Activated T-cell treated with anti-CD3 and anti-CD28 coated beads, Interleukin-2, amount 50 U/mL, for 4 hours (primary cell): ENCODE results near the gene HRK. TPM values are rescaled to one million over a fixed set of nuclear protein-coding genes. Genes with fewer than 3 reads are reported as not detected.
"Not testable (repeated sequence)": the region's sequence is repeated elsewhere in the genome, so short reads cannot be mapped to it uniquely, and the experiment has no call there.

ENCODE experiments used
- ATAC-seq, 2 donors: fragments of 200-7000 bp; cut with Tn5 transposase; one replicate each; pipeline ENCODE4 v1.10.0; 2021
- DNase-seq: peaks from one replicate; pipeline ENCODE4 v3.0.0-alpha.2; 2020
- H3K27me3 Mint-ChIP-seq: one replicate; pipeline ENCODE4 v1.8.0; 2021; ENCODE audit warnings: low read depth, mixed read lengths
- H3K36me3 Mint-ChIP-seq: one replicate; pipeline ENCODE4 v1.8.0; 2022; ENCODE audit warnings: mixed read lengths; ENCODE audit not compliant: insufficient read depth
- H3K4me1 Mint-ChIP-seq: one replicate; pipeline ENCODE4 v1.8.0; 2021; ENCODE audit warnings: low read depth, mixed read lengths
- H3K4me3 Mint-ChIP-seq: one replicate; pipeline ENCODE4 v1.8.0; 2021; ENCODE audit warnings: mild to moderate bottlenecking, moderate library complexity, mixed read lengths
- H3K9me3 Mint-ChIP-seq: one replicate; pipeline ENCODE4 v1.8.0; 2021; ENCODE audit warnings: mixed read lengths
- total RNA-seq, 3 donors: library from RNA; stranded (reverse); gene quantifications; one replicate each; pipeline ENCODE4 v1.2.1, GENCODE V29; 2021

Gene HRK
- total RNA-seq, 3 donors from 2014 or later, result not detected

DNA sequence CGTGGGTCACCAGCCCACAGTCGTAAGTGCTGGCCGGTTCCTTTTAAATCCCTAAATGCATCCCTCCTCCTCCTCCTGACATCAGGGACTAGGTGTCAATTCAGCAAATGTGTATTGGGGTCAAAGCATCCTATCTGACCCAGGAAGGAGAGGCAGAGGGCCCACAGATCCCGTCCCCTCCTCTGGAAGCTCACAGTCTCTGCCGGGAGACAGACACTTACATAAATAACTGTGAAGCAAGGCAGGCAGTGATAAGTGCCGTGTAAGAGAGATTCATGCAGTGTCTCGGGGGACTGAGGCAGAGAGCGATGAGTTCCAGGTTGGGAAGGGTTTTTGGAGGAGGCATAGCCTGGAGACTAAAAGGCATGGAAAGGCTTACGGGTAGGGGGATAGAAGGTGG, 44.1 kb downstream of the HRK start:
- Mint-ChIP-seq H3K4me1 (no peaks in the 10 kb centered on the region), H3K9me3 (peaks cover 3% of the 10 kb centered on the region), H3K4me3 (no peak overlapping the region), H3K36me3 (peaks cover 13% of the 10 kb centered on the region), H3K27me3 (no peaks in the 10 kb centered on the region)
- no peak for ATAC-seq
- DNase-seq, result no peak

DNA sequence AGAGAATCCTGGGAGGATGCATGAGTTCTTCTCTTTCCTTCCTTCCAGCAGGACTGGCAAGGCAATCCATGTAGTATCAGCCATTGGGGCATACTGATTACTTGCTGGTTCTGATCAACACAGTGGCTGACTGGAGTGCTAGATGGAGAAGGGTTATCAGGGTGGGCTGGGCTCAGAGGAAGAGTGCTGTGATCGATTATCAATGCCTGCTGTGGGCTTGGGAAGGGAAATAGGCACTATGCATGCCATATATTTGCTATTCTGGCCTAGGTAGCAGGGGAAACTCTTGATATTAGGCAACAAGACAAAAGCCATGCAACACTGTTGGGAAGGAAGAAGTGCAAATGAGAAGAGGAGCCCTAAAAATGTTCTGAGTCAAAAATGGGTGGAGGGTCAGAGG, 45.8 kb downstream of the HRK start:
- DNase-seq (no peak), ATAC-seq (no peak)
- Mint-ChIP-seq H3K27me3 (no peaks in the 10 kb centered on the region), H3K36me3 (peaks cover 13% of the 10 kb centered on the region), H3K4me3 (no peak overlapping the region), H3K9me3 (peaks cover 3% of the 10 kb centered on the region), H3K4me1 (no peaks in the 10 kb centered on the region)

DNA sequence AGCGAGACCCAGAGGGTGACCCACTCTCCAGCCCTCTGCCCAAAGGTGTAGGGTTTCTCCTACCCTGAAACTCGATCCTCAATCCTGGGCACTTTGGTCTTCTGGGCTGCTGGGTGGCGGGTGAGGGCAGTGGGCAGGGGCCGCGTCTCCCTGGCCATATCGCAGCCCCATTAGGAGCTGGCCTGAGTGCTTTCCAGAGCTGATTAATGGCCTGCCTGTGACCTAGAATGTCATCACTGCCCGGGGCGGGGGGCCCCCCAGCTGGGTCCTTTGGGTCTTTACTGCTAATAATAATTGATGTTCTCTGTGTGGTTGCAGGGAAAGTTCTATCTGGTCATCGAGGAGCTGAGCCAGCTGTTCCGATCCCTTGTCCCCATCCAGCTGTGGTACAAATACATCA, 47.8 kb downstream of the HRK start:
- H3K9me3 Mint-ChIP-seq, result peaks cover 3% of the 10 kb centered on the region
- H3K36me3 Mint-ChIP-seq, result peaks cover 12% of the 10 kb centered on the region
- ATAC-seq (no peak), DNase-seq (no peak)
- no peak overlapping the region for H3K4me3 Mint-ChIP-seq
- no peaks in the 10 kb centered on the region for H3K4me1 Mint-ChIP-seq
- no peaks in the 10 kb centered on the region for H3K27me3 Mint-ChIP-seq

DNA sequence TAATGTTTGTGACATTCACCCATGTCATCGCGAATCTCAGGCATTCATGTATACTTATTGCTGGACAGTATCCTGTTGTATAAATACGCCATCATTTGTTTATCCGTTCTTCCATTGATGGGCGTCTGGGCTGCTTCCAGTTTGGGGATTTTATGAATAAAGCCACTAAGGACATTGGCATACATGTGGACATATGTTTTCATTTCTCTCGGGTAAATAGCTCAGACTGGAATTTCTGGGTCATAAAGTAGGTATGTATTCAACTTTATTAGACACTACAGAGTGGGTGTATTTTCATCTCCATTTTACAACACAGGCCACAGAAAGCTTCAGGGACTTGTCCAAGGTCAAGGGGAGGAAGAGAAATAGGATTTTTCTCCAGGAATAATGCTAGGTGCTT, 48.9 kb downstream of the HRK start:
- Mint-ChIP-seq H3K9me3 (no peaks in the 10 kb centered on the region), H3K4me3 (no peak overlapping the region), H3K27me3 (no peaks in the 10 kb centered on the region), H3K4me1 (no peaks in the 10 kb centered on the region), H3K36me3 (peaks cover 10% of the 10 kb centered on the region)
- DNase-seq (no peak), ATAC-seq (no peak)

DNA sequence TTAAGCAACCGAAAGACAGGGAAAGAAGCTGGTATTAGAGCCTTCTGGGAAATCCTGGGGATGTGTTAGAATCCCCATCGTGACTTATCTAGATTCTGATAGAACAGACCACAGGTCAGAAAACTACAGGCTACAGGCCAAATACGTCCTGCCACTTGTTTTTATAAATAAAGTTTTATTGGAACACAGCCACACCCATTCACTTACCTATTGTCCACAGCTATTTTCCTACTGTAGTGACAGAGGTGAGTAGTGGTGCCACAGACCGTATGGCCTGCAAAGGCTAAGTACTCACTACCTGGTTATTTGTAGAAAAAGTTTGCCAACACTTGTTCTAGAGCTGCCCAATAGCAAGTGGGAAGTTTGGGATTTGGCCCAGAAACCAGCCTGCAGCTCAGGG, 53.8 kb downstream of the HRK start:
- no peaks in the 10 kb centered on the region for H3K27me3 Mint-ChIP-seq
- H3K4me1 Mint-ChIP-seq, result no peaks in the 10 kb centered on the region
- ATAC-seq (no peak), DNase-seq (no peak)
- H3K9me3 Mint-ChIP-seq, result no peaks in the 10 kb centered on the region
- H3K4me3 Mint-ChIP-seq, result no peak overlapping the region
- peaks cover under 1% of the 10 kb centered on the region for H3K36me3 Mint-ChIP-seq

DNA sequence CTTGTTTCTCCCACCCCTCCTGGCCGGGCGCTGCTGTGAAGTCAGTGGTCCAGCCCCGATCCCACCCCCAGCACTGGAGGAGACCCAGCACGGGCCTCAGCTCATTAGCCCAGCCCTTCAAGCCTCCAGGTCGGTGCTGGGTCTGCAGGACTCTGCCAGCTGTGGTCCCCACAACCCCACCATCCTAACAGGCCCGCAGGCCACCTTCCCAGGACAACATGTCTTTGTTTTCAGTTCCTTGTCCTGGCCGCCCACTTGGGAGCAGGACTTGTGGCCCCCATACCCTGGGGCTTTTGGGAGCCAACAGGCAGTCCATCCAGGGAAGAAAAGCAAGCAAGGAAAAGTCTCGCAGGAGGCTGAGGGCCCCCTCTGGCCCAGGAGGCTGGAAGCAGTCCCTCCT, 60.0 kb downstream of the HRK start:
- peaks cover 1% of the 10 kb centered on the region for H3K36me3 Mint-ChIP-seq
- no peaks in the 10 kb centered on the region for H3K9me3 Mint-ChIP-seq
- peaks cover 21% of the 10 kb centered on the region for H3K4me1 Mint-ChIP-seq
- no peaks in the 10 kb centered on the region for H3K27me3 Mint-ChIP-seq
- ATAC-seq, result no peak
- DNase-seq, result no peak
- no peak overlapping the region for H3K4me3 Mint-ChIP-seq

DNA sequence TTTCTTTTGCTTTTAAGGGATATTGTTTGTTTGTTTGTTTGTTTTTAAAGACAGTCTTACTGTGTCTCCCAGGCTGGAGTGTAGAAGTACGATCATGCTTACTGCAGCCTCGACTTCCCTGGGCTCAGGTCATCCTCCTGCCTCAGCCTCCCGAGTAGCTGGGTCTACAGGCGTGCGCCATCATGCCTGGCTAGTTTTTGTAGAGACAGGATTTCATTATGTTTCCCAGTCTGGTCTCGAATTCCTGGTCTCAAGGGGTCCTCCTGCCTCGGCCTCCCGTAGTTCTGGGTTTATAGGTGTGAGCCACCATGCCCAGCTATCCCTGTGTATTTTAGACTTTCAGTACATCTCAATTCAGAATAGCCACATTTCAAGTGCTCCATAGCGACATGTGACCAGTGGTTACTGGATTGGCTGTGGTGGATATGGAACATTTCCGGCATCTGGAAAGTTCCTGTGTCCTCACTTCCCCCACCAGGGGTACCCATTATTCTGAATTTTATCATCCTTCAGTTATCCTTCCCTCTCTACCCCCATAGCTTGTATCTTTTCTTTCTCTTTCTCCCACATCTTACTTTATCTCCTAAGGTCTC, 61.1 kb downstream of the HRK start:
- H3K27me3 Mint-ChIP-seq, result no peaks in the 10 kb centered on the region
- peaks cover 1% of the 10 kb centered on the region for H3K36me3 Mint-ChIP-seq
- H3K4me1 Mint-ChIP-seq, result peaks cover 21% of the 10 kb centered on the region
- ATAC-seq (no peak), DNase-seq (no peak)
- peak overlapping the region; percentile 48 for H3K4me3 Mint-ChIP-seq
- no peaks in the 10 kb centered on the region for H3K9me3 Mint-ChIP-seq

DNA sequence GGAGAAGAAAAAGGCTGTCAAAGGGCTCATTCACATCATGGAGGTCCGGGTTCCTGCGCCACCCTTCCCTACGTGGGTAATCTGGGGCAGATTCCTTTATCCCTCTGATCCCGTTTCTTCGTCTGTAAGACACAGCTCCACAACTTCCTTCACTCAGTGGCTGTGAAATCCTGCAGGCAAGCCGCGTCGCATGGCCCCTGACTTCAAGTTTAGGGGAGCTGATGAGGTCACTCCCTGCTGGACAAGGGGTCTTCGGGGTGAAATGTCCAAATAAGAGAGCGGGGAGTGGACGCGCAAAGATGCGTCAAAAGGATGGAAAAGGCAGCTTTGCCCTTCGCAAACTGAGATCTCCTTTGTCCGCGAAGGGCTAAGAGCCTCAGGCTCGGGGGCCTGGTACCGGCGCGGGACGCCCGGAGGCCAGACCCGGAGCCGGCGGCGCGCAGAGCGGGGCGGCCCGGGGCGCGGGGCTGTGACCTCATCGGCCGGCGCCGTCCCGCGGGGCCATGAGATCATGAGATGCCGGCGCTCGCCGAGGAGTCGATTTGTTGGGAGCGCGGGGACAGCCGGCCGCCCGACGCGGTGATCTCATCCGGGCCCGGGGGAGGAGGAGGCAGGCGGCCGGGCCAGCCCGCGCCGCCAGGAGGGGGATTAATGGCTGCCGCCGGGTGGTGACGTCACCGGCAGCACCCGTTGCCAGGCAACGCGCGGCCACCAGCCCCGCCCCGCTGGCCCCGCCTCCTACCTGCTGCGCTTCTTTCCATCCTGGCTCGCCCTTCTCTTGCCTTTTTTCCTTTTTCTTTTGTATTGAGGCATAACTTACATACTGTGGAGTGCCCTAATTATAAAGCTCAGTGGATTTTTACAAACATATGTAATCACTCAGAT, 62.1 kb downstream of the HRK start:
- peaks cover 1% of the 10 kb centered on the region for H3K36me3 Mint-ChIP-seq
- DNase-seq (peak; percentile 92), ATAC-seq (peak; percentile 96 to 97)
- H3K9me3 Mint-ChIP-seq, result no peaks in the 10 kb centered on the region
- H3K4me3 Mint-ChIP-seq, result peak overlapping the region; percentile 87
- H3K4me1 Mint-ChIP-seq, result peaks cover 21% of the 10 kb centered on the region
- H3K27me3 Mint-ChIP-seq, result no peaks in the 10 kb centered on the region

DNA sequence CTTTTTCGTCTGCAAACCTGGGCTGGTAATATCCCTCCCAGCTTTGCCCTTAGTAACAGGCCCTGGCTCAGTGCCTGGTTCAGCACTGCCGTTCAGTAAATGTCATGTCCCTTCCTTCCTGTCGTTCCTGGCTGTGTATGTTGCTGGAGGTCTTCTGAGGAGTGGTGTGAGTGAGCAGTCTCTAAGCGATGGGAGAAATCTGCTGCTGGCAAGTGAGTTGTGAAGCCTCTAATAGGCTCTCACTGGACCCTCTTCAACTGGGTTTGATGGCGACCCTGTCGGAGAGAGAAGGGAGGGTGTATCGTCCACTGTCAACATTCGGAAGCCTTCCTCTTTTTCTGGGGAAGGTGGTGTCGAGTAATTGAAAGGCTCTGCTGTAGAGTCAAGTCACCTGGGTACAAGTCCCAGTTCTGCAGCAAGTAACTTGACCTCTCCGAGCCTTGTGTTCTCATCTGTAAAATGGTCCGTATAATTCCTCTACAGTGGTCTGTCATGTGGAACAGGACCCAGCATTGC, 62.8 kb downstream of the HRK start:
- Mint-ChIP-seq H3K36me3 (peaks cover 1% of the 10 kb centered on the region), H3K9me3 (no peaks in the 10 kb centered on the region), H3K27me3 (no peaks in the 10 kb centered on the region), H3K4me1 (peaks cover 21% of the 10 kb centered on the region), H3K4me3 (peak overlapping the region; percentile 87)
- ATAC-seq (no peak), DNase-seq (peak; percentile 5)

DNA sequence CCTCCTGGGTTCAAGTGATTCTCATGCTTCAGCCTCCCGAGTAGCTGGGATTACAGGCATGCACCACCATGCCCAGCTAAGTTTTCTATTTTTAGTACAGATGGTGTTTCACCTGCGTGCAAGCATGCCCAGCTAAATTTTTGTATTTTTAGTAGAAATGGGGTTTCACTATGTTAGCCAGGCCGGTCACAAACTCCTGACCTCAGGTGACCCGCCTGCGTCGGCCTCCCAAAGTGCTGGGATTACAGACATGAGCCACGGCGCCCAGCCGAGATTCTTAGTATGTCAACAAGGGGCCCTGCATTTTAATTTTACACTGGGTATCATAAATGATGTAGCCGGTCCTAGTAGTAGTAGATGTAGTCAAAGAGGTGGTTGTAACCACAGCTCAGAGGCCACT, 66.5 kb downstream of the HRK start:
- not testable (repeated sequence) for H3K27me3 Mint-ChIP-seq, DNase-seq, H3K9me3 Mint-ChIP-seq, ATAC-seq, H3K4me3 Mint-ChIP-seq, H3K36me3 Mint-ChIP-seq
- H3K4me1 Mint-ChIP-seq, result peaks cover 13% of the 10 kb centered on the region

DNA sequence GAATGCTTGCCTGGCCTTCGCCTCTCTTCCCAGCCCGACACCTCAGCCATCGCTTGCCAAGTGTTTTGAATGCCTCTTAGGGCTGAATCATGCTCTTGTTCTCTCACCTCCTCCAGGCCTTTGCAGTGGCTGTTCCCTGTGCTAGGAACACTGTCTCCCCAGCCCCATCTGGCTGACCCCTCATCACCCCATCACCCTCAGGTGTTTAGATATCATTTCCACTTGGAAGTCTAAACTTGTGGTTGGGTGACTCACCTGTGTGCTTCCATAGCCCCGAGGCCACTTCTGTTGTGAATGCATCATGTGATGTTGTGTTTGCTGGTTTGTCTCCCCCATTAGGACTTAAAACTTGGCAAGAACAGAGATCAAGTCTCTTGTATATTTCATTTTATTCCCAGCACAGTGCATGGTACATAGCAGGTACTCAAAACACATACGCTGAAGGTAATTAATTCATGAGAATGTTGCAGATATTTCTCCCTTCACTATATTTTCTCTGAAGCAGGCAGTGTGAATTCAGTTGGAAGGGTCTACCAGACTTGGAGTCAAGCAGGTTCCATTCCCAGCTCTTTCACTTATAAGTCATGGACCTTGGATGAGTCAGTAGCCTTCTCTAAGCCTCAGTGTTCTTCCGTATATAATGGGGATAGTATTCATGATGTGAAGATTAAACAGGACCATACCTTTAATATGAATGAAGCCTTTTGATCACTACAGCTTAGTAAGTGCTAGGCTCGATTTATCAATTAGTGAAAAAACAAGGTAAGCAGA, 67.8 kb downstream of the HRK start:
- no peaks in the 10 kb centered on the region for H3K27me3 Mint-ChIP-seq
- H3K4me1 Mint-ChIP-seq, result peaks cover 8% of the 10 kb centered on the region
- no peak overlapping the region for H3K4me3 Mint-ChIP-seq
- H3K9me3 Mint-ChIP-seq, result no peaks in the 10 kb centered on the region
- H3K36me3 Mint-ChIP-seq, result no peaks in the 10 kb centered on the region
- DNase-seq (no peak), ATAC-seq (no peak)

DNA sequence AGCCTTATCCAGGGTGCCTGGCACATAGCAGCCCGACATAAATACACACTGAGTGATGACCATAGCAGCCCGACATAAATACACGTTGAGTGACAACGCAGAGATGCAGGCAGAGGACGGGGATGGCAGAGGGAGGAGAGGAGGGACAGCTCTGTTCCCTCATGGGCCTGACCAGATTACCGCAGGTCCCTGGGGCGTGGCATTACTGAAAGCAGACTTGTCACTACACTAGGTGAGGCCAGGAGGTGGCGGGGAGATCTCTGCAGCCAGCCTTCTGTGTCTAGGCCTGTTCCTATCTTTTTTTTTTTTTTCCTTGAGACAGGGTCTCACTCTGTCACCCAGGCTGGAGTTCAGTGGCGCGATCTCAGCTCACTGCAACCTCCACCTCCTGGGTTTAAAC, 69.0 kb downstream of the HRK start:
- Mint-ChIP-seq H3K27me3 (no peaks in the 10 kb centered on the region), H3K36me3 (no peaks in the 10 kb centered on the region), H3K9me3 (no peaks in the 10 kb centered on the region), H3K4me3 (no peak overlapping the region), H3K4me1 (no peaks in the 10 kb centered on the region)
- DNase-seq (no peak), ATAC-seq (no peak)

DNA sequence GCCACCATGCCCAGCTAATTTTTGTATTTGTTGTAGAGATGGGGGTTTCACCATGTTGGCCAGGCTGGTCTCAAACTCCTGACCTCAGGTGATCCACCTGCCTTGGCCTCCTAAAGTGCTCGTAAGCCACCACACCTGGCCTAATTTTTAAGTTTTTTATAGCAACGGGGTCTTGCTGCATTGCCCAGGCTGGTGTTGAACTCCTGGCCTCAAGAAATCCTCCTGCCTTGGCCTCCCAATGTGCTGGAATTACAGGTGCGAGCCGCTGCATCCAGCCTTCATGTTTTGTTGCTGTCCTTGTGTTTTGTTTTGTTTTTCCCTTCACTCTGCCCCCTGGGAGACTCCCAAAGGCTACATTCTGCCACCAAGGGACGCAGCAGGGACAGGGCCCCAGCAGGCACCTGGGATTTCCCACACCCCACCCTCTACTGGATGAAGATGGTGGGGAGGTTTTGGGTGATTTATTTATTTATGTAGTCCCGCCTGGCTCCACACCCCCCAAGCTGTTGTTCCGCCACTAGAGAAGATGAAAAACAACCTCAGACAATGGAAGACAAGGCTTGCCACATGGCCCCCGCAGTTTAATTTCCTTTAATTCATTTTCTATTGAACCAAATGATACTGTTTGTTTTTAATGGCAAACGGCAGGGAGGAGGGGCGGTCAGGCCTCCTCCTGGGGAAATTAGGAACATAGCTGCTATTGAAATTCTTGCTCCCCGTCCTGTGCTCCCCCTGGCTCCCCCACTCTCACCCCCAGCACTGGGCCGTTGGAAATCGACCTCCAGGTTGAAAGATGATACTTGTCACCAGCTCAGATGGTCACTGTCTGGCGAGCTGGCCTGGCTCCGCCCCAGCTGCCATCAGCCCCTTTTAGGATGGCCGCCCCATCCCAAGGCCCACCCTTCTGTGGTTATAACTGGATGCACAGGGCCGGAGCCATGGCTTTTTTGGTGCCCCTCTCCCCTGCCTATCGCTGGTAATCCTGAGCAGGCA, 72.8 kb downstream of the HRK start:
- H3K9me3 Mint-ChIP-seq, result no peaks in the 10 kb centered on the region
- ATAC-seq (no peak), DNase-seq (no peak)
- H3K27me3 Mint-ChIP-seq, result no peaks in the 10 kb centered on the region
- H3K4me3 Mint-ChIP-seq, result no peak overlapping the region
- H3K36me3 Mint-ChIP-seq, result no peaks in the 10 kb centered on the region
- H3K4me1 Mint-ChIP-seq, result no peaks in the 10 kb centered on the region
